H1 (cell line): ENCODE results near the gene PTHLH.

Experiments used
- EP300 ChIP-seq, 2 experiments: IDR thresholded peaks; 1 replicate in 1 of 2; 2 replicates in 1 of 2; pipeline ENCODE4 v1.6.1; 2011 to 2012; ENCODE audit warnings: low read depth in 2 of 2, low read length in 2 of 2, mild to moderate bottlenecking in 2 of 2, borderline replicate concordance in 1 of 2, inconsistent platforms in 1 of 2, moderate library complexity in 1 of 2
- EZH2 ChIP-seq: fragments of 200-600 bp; sonication (generic); IDR thresholded peaks from 2 replicates; pipeline ENCODE4 v1.7.1; 2012; ENCODE audit warnings: low read depth, mild to moderate bottlenecking, moderate library complexity, low read length, inconsistent platforms; ENCODE audit not compliant: severe bottlenecking
- MAFK ChIP-seq: IDR thresholded peaks from 2 replicates; pipeline ENCODE4 v1.6.1; 2012; ENCODE audit warnings: low read depth, mild to moderate bottlenecking, improper control_type of control experiment, low read length
- POLR2A ChIP-seq, 2 experiments: IDR thresholded peaks; 1 replicate in 1 of 2; 2 replicates in 1 of 2; pipeline ENCODE4 v1.6.1; 2011; ENCODE audit warnings: low read depth in 2 of 2, low read length in 2 of 2, mild to moderate bottlenecking in 2 of 2; ENCODE audit errors: control extremely low read depth in 1 of 2
- POU5F1 ChIP-seq: IDR thresholded peaks from 2 replicates; pipeline ENCODE4 v1.6.1; 2011; ENCODE audit warnings: low read depth, mild to moderate bottlenecking, low read length, moderate library complexity
- SAP30 ChIP-seq: fragments of 300-600 bp; sonication (generic); IDR thresholded peaks from 2 replicates; pipeline ENCODE4 v1.7.1; 2012; ENCODE audit warnings: low read length, moderate library complexity, mild to moderate bottlenecking, inconsistent platforms; ENCODE audit not compliant: insufficient read depth, insufficient replicate concordance
- SUZ12 ChIP-seq: fragments of 200-600 bp; sonication (generic); IDR thresholded peaks from 2 replicates; pipeline ENCODE4 v1.6.1; 2012; ENCODE audit warnings: mild to moderate bottlenecking, inconsistent platforms, low read length, moderate library complexity, mixed read lengths

- TF ChIP-seq EZH2 (no peak), SAP30 (no peak), SUZ12 (no peak), EP300 (IDR thresholded peaks at IDR 0.05; ENCODE audit: borderline replicate concordance in 1 of 2, low read depth in 2 of 2, low read length in 2 of 2) (no peak), POU5F1 (no peak), POLR2A (IDR thresholded peaks at IDR 0.05; ENCODE audit: control extremely low read depth in 1 of 2, low read depth in 2 of 2, low read length in 2 of 2) (no peak), MAFK (no peak)
Measured at GRCh38 chr12:27972721-27973120, at the start of gene PTHLH.
